Measurements from ENCODE around the gene LRFN2. TPM values are rescaled to one million over a fixed set of nuclear protein-coding genes. Genes with fewer than 3 reads are reported as not detected.

Gene LRFN2
- total and polyA plus RNA-seq, 2 experiments from 2014 or later: 0.29 to 2.5 TPM

GRCh38 chr6:40516429-40516828 is 70.7 kb downstream of the LRFN2 start (continued):
- TF ChIP-seq, protein P1, sequence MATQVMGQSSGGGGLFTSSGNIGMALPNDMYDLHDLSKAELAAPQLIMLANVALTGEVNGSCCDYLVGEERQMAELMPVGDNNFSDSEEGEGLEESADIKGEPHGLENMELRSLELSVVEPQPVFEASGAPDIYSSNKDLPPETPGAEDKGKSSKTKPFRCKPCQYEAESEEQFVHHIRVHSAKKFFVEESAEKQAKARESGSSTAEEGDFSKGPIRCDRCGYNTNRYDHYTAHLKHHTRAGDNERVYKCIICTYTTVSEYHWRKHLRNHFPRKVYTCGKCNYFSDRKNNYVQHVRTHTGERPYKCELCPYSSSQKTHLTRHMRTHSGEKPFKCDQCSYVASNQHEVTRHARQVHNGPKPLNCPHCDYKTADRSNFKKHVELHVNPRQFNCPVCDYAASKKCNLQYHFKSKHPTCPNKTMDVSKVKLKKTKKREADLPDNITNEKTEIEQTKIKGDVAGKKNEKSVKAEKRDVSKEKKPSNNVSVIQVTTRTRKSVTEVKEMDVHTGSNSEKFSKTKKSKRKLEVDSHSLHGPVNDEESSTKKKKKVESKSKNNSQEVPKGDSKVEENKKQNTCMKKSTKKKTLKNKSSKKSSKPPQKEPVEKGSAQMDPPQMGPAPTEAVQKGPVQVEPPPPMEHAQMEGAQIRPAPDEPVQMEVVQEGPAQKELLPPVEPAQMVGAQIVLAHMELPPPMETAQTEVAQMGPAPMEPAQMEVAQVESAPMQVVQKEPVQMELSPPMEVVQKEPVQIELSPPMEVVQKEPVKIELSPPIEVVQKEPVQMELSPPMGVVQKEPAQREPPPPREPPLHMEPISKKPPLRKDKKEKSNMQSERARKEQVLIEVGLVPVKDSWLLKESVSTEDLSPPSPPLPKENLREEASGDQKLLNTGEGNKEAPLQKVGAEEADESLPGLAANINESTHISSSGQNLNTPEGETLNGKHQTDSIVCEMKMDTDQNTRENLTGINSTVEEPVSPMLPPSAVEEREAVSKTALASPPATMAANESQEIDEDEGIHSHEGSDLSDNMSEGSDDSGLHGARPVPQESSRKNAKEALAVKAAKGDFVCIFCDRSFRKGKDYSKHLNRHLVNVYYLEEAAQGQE (IDR thresholded peaks at IDR 0.05; ENCODE audit: unreplicated experiment): no peak
- TF ChIP-seq, protein P2, sequence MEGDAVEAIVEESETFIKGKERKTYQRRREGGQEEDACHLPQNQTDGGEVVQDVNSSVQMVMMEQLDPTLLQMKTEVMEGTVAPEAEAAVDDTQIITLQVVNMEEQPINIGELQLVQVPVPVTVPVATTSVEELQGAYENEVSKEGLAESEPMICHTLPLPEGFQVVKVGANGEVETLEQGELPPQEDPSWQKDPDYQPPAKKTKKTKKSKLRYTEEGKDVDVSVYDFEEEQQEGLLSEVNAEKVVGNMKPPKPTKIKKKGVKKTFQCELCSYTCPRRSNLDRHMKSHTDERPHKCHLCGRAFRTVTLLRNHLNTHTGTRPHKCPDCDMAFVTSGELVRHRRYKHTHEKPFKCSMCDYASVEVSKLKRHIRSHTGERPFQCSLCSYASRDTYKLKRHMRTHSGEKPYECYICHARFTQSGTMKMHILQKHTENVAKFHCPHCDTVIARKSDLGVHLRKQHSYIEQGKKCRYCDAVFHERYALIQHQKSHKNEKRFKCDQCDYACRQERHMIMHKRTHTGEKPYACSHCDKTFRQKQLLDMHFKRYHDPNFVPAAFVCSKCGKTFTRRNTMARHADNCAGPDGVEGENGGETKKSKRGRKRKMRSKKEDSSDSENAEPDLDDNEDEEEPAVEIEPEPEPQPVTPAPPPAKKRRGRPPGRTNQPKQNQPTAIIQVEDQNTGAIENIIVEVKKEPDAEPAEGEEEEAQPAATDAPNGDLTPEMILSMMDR (conservative IDR thresholded peaks at IDR 0.05; ENCODE audit: low read depth in 2 of 2): no peak
- TF ChIP-seq ZNF331 (CRISPR knock-in tag; IDR thresholded peaks at IDR 0.05; ENCODE audit: low read depth) (no peak), EZH2 (IDR thresholded peaks at IDR 0.05; ENCODE audit: low read depth, unreplicated experiment) (no peak), STAT1 (IDR thresholded peaks at IDR 0.05; ENCODE audit: unreplicated experiment) (no peak), NANOG (IDR thresholded peaks at IDR 0.05; ENCODE audit: borderline replicate concordance) (no peak), ETS1 (IDR thresholded peaks at IDR 0.05) (no peak), ZNF114 (CRISPR knock-in tag; IDR thresholded peaks at IDR 0.05) (no peak)

- TF ChIP-seq EZH2phosphoT487 (IDR thresholded peaks at IDR 0.05; ENCODE audit: unreplicated experiment) (no peak), POLR2AphosphoS5 (IDR thresholded peaks at IDR 0.05; ENCODE audit: low read depth) (no peak), NANOG (IDR thresholded peaks at IDR 0.05; ENCODE audit: borderline replicate concordance) (no peak)
- H3K27ac ChIP-seq (ENCODE audit: low read depth): no peak overlapping the region
- H3K4me1 Mint-ChIP-seq: peaks cover 22% of the 10 kb centered on the region
These were observed 74.8 kb downstream of the LRFN2 start for GRCh38 chr6:40512340-40512739.

More at GRCh38 chr6:40512340-40512739, 74.8 kb downstream of the LRFN2 start:
- no peaks in the 10 kb centered on the region for H4K20me1 ChIP-seq (replicated peaks; ENCODE audit: insufficient read depth)
- no peaks in the 10 kb centered on the region for H3K79me2 ChIP-seq (replicated peaks; ENCODE audit: insufficient read depth)
- peaks cover 7% of the 10 kb centered on the region for H3K27me3 Mint-ChIP-seq (ENCODE audit: insufficient read depth, low read depth, poor library complexity)
- no peaks in the 10 kb centered on the region for H3K36me3 ChIP-seq (ENCODE audit: insufficient read depth)
- H3K9me2 ChIP-seq (ENCODE audit: insufficient read depth): no peaks in the 10 kb centered on the region
- H3K4me2 ChIP-seq: no peak overlapping the region
- H3K27ac Mint-ChIP-seq: peak overlapping the region; percentile 56
- H3K36me3 Mint-ChIP-seq (ENCODE audit: low read depth): no peaks in the 10 kb centered on the region
- DNase-seq (ENCODE audit: low spot score) (no peak), ATAC-seq (no peak; the same call in 2 of the 3 replicates)
- no peaks in the 10 kb centered on the region for H3F3A ChIP-seq (replicated peaks; ENCODE audit: low read depth)
- H3K4me1 ChIP-seq (ENCODE audit: insufficient read depth): peaks cover 4% of the 10 kb centered on the region; the same call in 1 of the 2 replicates
- no peak overlapping the region for H3K4me3 ChIP-seq
- no peak overlapping the region for H3K4me3 Mint-ChIP-seq
- H2AFZ ChIP-seq: no peak overlapping the region
- no peaks in the 10 kb centered on the region for H3K9me3 Mint-ChIP-seq
- H3K27me3 ChIP-seq (ENCODE audit: insufficient read depth): no peaks in the 10 kb centered on the region

Data from GM23338 (cell line).